Measurements from ENCODE around the gene GAS2L1.

The GAS2L1 gene

DNA sequence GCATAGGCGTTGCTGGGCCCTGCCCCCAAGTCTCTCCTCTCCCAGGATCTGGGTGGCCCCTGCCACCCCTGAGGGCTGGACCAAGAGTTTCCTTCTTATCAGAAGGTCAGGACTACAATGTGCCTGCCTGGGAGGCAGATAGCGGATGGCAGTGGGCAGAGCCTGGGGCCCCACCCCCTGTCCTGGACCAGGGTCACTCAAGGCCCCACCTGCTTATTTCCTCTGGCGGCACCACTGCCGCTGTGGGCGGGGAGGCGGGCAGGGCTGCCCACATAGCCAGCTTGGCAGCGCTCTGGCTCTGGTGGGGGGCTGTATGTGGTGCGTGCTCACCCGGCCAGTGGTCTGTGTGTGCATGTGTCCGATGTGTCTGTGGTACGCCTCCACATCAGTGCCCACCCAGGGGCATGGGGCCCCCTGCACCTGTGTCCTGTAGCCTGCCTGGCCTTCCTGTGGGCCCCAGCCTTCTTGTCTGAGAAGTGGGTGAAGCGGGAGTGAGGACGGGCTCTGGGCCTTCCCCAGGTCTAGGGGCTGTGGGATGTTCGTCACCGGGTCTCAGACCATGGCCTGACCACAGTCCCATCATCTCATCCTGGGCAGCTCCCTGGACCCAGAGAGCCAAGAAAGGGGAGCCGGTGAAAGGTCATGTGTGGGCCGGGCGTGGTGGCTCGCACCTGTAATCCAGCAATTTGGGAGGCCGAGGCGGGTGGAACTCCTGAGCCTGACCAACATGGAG is 3.0 kb downstream of the GAS2L1 start:
- DNase-seq (ENCODE audit: low read depth, low spot score): no peak

DNA sequence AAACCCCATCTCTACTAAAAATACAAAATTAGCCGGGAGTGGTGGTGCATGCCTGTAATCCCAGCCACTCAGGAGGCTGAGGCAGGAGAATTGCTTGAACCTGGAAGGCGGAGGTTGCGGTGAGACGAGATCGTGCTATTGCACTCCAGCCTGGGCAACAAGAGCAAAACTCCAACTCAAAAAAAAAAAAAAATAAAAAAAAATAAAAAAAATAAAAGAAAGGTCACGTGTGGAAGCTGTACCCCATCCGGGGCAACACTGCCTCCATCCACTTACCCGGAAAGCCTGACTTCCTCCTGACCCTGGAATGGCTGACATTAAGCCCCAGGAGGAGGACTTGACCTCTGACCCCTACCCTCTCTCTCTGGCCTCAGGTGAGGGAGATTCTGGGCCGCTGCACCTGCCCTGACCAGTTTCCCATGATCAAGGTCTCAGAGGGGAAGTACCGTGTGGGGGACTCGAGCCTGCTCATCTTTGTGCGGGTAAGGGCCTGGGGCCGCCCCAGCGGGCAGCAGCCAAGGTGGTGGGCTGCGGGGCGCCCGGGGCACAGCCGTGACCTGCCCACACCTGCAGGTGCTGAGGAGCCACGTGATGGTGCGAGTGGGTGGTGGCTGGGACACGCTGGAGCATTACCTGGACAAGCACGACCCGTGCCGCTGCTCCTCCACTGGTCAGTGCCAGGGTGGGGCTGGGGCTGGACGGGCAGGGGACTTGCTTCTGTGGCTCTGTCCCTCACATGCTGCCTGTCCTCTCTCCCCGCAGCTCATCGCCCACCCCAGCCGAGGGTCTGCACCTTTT is 3.8 kb downstream of the GAS2L1 start:
- no peak for DNase-seq (ENCODE audit: low read depth, low spot score)

DNA sequence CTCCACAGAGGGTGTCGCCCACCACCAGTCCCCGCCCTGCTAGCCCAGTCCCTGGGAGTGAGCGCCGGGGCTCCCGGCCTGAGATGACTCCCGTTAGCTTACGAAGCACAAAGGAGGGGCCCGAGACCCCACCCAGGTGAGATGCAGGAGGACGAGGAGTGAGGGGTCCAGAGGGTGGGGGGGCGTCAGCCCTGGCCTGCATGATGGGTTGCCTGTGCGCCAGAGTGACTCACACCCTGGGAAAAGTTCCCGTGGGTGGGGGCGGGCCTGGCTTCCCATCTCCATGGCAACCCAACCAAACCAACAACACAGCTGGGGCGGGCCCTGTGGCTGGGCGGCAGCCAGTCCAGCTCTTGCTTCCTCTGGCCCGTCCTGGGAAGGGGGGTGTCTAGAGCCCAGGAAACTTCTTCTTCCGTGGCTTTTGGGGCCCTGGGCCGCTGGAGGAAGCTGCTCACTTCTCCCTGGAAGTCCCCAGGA is 4.5 kb downstream of the GAS2L1 start:
- no peak for DNase-seq (ENCODE audit: low read depth, low spot score)

DNA sequence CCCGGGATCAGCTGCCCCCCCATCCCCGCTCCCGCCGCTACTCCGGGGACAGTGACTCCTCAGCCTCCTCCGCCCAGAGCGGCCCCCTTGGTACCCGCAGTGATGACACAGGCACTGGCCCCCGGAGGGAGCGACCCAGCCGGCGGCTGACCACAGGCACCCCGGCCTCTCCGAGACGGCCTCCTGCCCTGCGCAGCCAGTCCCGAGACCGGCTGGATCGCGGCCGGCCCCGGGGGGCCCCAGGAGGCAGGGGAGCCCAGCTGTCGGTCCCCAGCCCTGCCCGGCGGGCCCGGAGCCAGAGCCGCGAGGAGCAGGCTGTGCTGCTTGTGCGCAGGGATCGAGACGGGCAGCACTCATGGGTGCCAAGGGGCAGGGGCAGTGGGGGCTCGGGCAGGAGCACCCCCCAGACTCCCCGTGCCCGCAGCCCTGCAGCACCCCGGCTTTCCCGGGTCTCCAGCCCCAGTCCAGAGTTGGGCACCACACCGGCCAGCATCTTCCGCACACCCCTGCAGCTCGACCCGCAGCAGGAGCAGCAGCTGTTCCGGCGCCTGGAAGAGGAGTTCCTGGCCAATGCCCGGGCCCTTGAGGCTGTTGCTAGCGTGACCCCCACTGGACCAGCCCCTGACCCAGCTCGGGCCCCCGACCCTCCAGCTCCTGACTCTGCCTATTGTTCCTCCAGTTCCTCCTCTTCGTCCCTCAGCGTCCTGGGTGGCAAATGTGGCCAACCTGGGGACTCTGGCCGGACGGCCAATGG is 5.2 kb downstream of the GAS2L1 start:
- DNase-seq (ENCODE audit: low read depth, low spot score): no peak

DNA sequence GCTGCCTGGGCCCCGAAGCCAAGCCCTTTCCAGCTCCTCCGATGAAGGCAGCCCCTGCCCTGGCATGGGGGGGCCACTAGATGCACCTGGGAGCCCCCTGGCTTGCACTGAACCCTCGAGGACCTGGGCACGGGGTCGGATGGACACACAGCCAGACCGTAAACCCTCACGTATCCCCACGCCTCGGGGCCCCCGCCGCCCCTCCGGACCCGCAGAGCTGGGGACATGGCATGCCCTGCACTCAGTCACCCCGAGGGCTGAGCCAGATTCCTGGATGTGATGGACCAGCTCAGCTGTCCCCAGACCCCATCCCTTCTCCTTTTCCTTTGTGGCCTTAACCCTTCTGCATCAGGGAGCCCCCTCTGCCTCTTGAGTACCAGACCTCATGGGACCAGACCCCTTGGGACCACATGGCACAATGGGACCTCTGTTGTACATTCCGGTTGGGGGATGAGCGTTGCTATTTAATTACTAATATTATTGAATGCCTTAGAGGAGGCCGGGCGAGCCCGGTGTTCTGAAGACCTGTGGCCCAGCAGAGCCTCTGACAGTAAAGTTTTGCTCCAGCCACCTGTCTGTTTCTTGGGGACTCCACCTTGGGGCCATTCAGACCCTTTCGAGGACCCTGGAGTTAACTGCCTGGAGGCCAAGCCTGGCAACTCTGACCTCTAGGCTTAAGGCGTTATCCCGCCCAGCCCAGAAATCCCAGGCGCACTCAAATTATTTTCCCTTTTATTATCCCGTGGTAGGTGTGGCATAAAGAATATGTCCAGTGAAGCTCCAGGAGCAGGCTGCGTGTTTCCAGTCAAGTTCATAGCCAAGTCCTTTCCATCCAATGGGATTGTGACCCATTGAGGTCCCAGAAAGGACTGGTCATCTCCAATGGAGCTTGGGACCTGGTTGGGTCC is 6.0 kb downstream of the GAS2L1 start:
- DNase-seq (ENCODE audit: low read depth, low spot score): no peak

DNA sequence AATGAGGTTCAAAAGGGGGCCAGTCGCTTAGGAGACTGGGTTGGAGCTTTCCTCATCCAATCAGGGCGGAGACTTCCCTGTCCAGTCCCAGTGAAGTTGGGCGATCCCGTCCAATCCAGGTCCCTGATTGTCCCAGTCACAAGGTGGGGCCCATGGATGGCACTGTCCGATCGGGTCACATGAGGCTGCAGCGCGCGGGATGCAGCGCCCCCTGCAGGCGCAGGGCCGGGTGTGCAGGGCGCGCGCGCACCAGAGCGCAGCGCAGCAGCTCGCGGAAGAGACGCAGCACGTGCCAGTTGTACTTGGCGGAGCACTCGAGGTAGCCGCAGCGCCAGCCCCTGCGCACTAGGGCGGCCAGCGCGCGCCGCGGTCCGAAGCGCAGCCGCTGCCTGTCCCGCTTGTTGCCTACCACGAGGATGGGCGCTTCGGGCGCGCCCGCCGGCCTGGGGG is 6.7 kb downstream of the GAS2L1 start:
- DNase-seq (ENCODE audit: low read depth, low spot score): no peak

DNA sequence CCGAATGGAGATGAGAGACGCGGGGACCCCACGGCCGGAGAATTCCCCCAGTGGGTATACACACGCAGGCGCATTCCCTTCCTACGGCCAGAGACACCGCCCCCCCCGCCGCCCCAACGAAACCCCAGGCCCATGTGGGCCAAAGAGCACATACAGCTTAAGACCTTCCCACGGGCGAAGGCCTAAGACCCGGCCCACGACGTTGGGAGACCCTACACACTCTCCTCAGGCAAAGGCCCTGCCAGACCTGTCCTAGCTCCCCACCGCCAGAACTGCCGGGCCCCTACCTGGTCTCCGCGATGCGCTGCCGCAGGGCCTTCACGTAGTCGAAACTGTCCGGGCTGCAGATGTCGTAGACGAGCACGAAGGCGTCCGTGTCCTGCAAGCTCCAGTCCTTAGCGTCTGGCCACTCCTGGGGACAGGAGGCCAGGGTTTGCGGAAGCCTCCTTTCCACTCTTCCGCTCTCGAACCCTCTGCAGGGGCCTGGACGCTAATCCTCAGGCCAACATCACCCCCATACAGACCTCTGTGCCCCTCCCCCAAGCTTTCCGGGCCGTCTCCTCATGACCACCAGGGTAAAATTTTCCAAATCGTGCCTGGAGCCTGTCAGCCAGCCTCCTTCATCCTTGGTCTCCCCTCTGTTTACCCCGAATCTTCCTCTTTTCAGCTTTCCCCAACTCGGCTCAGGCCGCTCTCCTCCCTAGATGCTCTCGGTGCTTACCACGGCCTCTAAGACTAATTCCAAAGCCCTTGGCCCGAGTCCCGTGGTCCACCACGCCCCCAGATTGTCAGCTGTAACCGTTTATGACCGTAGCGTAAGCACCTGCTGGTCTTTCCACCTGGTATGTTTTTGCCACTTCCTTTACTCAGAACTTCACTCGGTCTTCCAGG is 7.4 kb downstream of the GAS2L1 start:
- DNase-seq (ENCODE audit: low read depth, low spot score): no peak

DNA sequence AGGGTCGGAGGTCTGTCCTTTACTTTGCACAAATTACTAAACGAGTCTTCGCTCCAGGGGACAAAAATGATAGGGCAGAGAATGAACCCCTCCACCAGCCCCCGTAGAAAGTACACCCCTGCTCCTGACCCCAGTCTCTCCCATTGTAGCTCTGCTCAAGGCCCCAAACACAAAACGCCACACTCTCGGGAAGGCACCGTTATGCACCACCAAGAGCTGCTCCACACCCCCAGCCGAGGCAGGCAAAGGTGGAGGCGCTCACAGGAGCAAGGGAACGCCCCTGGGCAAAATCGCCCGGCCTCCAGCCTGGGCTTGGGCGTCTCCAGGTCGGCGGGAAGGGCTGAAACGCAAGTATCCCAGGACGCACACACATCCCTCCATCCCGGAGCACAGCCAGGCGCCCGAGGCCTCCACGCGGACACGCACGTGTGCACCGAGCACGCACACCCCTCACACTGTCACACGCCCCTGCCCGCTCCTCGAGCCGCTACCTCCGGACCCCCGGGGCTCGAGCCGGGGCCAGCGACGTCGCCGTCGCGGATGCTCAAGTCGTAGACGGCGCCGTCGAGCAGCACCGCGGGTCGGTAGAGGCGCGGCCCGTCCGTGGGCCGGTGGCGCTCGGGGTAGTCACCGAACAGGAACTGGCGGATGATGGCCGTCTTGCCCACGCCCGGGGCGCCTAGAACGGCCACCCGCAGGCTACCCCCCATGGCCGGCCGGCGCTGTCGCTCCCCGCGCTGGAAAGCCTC is 8.3 kb downstream of the GAS2L1 start:
- no peak for DNase-seq (ENCODE audit: low read depth, low spot score)

DNA sequence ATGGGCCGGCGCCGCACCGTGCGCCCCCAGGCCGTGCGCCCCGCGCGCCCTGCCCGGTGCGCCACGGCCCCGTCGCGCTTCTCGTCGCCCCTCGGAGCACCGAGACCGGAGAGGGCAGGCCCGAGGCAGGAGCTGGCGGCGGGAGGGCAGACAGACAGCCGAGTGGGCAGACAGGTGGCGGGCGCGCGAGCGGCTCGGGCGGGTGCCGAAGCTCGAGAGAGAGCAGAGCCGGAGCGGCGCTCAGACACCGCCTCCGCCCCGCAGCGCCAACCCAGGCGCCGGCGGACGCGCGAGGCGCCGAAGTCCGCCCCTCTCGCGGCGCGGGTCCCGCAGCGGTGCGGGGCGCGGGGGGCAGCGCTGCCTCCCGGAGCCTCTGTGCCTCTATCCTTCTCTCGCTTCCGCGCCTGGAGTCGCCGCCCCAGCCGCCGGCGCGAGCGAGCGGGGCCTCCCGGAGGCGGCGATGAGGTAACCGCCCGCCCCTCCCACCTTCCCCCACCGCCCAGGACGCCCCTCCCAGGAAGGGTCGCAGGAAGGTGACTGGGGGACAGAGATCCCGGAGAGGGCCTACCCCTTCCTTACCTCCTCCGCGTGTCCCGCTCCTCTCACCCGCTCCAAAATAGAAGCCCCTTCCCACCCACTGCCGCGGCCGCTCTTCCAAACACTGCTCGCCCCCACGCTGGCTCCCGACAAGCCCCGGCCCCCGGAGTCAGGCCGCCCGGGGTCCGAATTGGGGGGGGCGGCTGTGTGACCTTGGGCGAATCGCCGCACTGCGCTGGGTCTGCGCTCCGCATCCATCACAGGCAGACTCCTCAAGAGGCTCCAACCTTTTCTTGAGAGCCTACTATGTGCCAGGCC is 9.1 kb downstream of the GAS2L1 start, which contains the start of gene RASL10A:
Gene RASL10A, minus strand, starts transcription at position 412 of the 855 bp plus-strand sequence. CDS start 451 bp downstream, outside the sequence.
- DNase-seq (ENCODE audit: low read depth, low spot score): no peak

DNA sequence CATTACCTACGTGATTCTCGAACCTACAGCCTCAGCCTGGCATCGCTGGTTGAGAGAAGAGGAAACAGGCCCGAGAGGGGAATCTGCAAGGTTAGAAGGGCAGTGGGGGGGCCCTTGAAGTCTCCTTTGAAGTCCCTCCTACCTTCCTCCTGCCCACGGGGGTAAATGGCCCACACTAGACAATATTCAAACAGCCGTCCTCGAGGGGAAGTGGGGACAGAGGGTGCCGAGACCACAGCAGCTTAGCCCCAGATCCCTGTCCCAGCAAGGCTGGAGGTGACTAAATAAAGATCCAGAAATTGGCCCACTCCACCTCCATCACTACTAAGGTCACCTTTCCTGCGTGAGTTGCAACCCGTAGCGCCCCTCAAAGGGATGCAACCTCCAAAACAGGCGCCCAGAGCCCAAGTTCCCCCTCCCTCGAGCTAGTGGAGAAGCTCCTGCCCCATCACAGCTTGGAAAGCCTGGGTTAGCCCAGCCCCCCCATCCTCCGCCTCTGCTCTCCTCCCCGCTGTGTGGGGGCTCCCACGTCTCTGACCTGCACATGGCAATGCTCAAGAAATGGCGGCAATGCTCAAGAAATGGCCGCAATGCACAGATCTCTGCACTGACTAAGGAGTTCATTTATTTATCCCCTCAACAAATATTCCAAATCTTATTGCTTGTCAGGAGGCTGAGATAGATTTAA is 9.8 kb downstream of the GAS2L1 start:
- DNase-seq (ENCODE audit: low read depth, low spot score): no peak

DNA sequence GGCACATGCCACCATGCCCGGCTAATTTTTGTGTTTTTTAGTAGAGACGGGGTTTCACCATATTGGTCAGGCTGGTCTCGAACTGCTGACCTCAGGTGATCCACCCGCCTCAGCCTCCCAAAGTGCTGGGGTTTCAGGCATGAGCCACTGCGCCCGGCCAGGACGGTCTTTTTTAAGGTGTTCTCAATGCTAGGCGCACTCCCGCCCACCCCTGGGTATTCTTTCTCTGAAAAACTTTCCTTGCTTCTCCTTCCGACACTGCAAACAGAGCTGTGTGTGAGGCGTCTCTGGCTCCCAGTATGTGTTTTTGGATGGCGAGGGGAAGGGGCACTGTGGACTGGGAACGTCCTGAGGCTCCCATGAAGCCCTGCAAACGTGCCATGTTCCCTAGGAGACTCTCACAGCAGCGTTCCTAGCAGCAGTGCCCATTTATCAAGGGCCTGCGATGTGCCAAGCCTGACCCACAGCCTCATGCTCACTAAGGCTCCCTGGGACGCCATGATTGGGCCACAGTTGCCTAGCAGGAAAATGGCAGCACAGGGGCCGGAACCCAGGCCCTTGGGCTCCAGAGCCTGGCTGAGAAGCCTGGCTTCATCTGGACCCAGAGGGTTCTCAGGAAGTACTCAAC is 11.5 kb downstream of the GAS2L1 start:
- no peak for DNase-seq (ENCODE audit: low read depth, low spot score)

DNA sequence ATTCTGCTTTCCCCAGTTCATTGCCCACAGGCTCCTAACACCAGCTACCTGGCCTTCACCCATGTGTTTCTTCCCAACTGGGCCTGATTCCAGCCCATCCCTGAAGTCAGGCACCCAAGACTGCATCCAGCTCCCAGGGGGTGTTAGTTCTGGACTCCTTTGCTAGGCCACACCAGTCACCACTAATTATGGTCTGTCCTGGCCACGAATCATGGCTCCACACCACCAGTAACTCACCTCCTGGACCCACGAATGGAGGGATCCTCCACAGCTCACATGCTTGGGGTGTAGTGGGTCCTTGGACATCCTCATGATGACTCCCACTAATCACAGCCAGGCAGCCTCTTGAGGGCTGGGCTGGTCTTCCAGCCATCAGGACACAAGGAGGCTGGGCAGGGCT is 12.6 kb downstream of the GAS2L1 start:
- DNase-seq (ENCODE audit: low read depth, low spot score): no peak

DNA sequence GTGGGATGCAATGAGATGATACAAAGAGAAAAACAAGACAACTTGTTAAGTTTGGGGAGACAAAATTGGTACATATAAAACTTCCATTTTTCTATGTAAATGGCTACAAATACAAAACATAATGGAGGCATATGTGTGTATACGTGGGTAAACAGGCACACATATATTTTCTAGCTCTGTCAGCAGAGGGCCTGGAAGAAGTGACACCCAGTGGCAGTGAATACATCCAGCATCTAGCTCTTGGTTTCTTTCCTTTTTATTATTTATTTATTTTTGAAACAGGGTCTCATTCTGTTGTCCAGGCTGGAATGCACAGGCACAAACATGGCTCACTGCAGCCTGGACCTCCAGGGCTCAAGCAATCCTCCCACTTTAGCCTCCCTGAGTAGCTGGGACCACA is 14.1 kb downstream of the GAS2L1 start:
- DNase-seq (ENCODE audit: low read depth, low spot score): no peak

DNA sequence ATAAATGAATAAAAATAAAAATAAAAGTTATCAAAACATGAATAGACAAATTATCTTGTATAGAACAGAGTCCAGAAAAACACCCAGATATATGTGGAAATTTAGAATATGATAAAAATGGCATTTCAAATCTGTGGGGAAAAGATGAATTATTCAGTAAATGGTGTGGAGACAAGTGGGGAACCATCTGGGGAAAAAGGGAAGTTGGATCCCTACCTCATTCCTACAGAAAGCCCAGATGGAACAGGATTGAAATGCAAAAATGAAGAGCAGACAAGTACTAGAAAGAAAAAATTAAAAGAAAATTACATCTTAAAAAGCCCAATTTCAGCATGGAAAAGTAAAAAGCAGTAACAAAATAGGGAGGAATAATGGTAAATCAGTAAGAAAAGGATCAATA is 17.2 kb downstream of the GAS2L1 start:
- DNase-seq (ENCODE audit: low read depth, low spot score): no peak

DNA sequence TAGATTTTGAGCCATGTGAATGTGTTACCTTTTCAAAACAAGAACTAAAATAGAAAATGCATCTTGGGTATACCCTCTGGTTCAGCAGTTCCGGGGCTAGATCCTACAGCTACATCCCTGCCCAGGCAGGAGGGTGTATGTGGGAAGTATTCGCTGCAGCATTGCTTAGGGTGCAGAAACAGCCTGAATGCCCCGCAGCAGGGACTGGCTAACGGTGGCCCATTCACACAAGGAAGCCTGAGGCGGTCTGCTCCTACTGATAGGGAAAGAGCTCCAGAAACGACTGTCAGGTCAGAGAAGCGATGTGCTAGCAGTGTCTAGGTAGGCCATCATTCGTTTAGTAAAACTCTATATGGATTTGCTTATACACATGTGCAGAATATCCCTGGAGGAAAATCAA is 18.9 kb downstream of the GAS2L1 start:
- DNase-seq (ENCODE audit: low read depth, low spot score): no peak

DNA sequence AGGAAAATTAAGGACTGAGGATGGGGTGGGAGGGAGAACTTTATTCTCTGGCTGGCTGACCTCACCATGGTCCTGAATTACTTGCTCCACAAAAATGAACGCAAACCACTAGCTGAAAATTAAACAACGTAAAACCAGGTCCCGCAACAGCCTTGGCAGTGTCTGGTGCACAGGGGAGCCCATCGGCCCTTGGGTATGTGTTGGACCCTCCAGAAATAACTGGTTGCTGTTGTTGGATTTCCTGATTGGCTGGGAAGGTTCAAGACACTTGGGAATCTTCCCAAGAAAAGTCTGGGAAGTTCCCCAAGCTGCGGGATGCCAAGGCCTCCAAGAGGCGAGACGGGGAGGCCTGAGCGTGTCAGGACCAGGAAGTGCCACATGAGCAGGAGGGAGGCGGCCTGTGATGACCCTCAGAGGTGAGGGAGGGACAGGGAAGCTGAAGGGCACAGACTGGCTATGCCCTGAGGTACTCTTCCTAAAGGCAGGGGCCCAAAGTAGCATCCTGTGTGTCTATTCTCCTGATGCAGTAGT is 19.4 kb downstream of the GAS2L1 start:
- DNase-seq (ENCODE audit: low read depth, low spot score): no peak

DNA sequence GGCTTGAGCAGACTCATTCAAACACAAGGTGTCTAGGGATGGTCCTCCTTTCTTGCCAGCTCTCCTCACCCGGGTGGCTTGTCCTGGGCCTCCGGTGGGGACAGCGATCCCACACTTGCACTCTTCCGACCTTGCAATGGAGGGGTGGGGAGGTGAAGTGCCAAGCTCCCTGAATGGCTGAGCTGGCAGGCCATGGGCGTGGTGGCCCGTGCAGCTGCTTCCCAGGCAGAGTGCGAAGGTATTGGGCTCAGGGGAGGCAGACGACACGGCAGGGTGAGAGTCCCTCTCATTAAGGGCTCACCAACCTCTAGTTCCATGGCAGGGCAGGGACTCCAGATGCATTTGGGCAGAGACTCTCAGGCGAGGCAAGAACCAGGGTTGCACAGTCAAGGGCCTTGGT is 20.0 kb downstream of the GAS2L1 start:
- no peak for DNase-seq (ENCODE audit: low read depth, low spot score)
